Hematopoietic multipotent progenitor cell treated with erythropoietin and hydrocortisone succinate and interleukin-3 and kit ligand, for 4 days (in vitro differentiated cells): Measurements from ENCODE around the gene SLC24A3.
"Not testable (repeated sequence)": the region's sequence is repeated elsewhere in the genome, so short reads cannot be mapped to it uniquely, and the experiment has no call there.

Experiments used
- DNase-seq: peaks from one replicate; pipeline ENCODE4 v3.0.0-alpha.2; 2015

The SLC24A3 gene

DNA sequence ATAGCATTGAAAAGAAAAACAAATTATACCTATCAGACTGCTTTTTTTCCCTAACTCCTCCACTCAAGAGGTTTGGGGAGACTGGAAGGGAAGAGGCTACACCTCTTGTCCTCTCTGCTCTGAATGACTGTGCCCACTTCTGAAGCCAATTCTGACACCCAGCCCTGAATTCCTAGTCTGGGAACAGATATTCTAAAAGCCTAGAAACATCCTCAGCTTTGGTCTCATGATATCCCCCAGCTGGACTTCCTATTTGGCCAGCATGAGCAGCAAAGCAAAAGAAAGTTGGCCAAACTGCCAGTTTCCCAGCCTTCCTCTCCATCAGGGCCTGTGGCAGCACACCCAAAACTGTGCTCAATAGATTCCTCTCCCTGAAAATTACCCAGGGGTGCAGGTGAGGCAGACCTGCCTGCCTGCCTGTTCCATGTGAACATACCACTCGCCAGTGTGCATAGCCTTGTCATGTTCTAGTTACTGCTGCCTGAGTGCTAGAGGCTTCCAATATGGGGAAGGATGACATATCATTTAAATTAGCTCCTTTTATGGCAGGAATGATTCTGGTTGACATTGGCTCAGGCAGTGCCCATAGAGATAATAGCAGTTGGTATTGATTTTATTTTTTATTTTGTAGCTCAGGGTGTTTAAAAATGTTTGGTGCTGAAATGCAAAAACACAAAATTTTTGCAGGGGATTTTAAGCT, 393.5 kb downstream of the SLC24A3 start:
- DNase-seq = no peak

DNA sequence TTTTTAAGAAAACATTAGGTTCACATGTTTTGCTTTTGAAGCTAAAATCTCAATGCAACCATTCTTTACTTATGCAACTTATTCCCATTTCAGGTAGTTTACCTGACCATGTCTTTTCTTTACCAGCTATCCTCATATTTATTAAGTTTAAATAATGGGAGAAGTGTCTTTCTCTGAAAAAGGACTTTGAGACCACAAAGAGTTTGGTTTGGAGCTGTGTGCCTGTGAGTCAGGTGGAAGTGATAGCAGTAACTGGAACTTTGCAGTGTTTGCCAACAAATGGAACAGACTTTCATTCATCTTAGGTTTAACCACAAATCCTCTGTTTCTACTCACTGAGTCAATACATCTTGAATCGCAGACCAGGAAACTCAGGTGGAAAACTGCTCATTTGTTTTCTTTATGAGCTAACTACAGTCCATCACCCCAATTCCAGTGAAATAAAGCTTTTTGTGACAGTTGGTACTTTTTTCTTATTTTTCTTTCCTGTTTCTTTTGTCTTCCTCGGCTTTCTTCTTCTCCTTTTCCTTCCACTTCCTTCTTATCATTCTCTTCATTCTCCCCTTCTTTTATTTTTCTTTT, 397.3 kb downstream of the SLC24A3 start:
- DNase-seq = no peak

DNA sequence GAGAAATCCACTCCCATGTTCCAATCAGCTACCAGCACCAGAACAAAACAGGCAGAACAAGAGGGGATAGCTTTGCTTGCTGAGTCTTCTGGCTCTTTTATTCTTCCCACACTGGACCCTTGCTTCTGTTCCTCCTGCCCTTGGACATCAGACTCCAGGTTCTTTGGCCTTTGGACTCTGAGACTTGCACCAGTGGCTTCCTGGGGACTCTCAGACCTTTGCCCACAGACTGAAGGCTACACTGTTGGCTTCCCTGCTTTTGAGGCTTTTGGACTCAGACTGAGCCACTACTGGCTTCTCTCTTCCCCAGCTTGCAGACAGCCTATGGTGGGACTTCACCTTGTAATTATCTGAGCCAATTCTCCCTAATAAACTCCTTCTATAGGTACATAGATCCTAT, 403.2 kb downstream of the SLC24A3 start:
- no peak for DNase-seq

DNA sequence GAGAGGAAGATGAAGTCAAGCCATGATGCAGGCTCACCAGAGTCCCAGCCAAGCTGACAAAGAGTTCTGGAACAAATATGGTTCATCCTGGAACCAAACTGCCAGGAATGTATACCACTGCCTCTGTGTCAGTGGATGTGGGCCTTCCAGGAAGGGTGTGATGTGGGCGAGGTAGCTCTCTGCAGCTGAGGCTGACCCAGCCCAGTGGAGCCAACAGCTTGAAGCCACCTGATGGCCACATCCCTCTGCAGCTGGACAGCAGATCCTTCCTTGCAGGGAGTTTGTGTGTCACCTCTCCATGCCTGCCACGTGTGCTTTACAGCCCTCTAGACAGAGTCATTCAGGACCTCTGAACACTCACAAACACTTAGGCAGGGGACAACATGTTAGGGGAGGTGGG, 403.6 kb downstream of the SLC24A3 start:
- no peak for DNase-seq

DNA sequence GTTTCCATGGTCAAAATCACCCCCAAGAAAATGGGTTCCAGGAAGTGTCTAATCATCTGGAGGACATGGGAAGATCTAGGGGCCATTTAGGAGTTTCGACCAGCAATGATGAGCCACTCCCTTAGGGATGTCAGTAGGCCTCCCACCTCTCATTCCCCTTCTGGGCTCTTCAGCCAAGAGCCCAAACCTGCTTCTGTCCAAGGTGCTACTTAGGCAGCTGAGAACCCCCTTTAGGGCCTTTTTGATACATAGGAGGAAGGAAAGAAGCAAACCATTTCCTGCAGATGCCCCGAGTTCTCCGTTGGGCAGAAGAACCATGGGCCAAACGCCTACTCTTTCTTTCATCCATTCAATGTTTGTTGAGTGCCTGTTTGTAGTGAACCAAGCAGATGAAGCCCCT, 404.2 kb downstream of the SLC24A3 start:
- peak; percentile 15 for DNase-seq

DNA sequence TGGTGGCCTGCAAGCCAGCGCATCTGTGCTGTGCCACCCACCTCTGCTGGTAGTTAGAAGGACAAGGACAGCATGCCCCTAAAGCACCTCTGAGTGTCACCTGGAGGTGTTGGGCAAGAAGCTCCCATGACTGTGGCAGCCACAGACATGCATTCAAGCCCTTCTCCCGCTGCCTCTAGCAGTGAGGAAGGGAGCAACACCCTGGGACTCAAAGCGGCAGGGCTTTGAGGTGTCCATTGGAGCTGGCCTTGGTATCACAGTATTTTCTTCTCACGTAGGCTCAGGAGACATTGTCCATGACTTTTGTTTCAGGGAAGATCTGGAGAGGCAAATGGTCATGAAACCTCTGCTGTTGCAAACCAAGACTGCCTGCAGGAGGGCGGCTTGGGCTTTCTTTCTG, 404.8 kb downstream of the SLC24A3 start:
- no peak for DNase-seq

DNA sequence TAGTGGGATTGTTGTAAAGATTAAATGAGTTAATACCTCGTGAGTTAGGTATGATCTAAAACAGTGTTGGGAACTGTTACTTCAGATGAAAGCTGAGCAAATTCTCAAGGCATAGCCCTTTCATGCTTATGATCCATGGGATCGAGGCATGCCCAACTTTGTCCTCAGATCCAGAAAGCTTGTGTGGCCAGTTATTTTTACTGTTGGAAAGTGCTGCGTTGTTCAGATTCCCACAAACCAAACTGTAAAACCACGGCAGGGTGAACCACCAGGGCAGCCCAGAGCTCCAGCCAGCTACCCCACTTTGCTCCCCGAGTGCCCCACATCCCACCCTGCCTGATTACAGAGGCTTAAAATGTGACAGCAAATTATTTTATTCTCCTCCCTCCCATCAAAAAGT, 406.3 kb downstream of the SLC24A3 start:
- no peak for DNase-seq

DNA sequence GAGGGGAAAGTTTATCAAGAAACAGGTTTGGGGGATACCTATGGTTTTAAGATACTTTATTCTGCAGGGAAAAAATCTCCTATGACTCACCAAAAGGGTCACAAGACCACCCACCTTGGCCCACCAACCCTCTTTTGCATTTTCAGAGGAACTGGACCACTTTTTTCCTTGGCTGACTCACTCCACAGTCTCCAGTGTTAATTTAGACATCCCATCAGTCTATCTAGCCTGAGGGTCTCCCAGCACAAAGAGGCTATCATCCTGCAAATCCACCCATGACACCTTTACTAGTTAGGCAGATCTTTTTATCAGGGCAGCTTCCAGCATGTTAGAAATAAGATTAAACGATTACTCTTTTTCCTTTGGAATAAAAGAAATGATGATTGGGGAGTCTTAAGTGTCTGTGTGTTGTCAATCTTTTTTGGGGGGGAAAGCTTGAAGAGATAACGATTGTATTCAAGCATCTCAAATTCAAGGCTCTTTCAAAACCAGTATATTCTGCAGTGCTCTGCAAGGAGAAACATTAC, 407.5 kb downstream of the SLC24A3 start:
- no peak for DNase-seq

DNA sequence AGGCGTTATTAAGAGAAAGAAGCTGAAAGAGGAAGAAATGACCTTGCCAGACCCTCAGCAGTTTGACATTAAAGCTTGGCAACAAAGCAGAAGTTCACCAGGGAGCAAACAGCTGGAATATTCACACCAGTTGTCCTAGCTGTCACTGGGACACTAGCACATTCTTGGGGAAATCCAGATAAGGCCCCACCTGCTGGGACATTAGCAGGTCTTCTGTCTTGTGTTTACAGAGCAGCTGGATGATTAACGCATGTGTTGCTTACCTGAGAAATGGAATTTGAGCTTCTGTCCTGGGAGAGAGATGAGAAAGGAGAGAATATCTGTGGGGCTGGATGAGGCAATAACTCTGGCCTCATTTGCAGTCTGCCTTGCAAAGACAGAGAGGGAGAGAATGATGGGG, 408.0 kb downstream of the SLC24A3 start:
- peak; percentile 12 for DNase-seq

DNA sequence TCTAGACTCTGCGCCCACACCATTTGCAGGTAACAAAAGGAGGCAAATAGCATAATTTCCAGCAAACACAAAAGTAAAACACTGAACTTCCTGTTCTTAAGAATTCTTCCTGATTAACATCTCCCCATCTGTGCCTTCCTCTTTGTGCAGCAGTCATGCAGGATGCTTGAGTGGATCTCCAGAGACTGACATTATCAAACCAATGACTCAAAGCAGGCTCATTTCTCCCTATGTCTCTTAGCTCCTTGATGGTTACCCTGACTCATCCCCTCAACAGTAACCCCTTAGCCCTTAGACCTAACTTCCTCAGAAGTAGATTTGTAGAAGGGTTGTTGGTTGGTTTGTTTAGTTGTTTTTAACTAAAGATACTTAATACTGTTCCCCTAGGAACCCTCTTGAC, 408.6 kb downstream of the SLC24A3 start:
- DNase-seq = peak; percentile 66

DNA sequence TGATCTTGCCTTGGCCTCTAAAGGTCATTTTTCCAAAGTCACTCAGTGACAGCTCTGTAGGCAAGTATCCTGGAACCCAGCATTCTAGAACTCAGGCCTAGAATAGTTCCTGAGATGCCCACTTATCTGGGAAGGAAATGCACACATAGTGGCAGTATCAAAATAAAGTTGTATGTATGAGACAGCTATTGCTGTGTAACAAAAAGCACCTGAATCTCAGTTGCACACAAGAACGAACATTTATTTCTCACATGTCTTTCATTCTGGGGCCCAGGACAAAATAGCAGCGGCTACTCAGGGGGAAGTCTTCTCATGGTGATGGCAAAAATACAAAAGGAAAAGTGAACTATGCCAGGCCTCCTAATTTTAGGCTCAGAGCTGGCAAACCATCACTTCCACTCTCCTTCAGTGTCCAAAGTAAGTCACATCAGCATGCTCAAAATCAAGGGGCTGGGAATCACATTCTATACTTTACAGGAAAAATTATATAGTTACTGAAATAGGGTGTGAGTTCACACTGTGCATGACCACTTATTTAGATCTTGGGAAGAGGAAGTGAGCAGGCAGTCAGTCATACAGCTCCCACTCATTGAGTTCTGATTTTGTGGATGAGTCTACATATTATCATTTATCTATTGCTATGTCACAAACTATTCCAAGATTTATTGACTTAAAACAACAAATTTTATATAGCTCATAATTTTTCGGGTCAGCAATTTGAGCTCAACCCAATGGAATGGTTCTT, 412.0 kb downstream of the SLC24A3 start:
- no peak for DNase-seq

DNA sequence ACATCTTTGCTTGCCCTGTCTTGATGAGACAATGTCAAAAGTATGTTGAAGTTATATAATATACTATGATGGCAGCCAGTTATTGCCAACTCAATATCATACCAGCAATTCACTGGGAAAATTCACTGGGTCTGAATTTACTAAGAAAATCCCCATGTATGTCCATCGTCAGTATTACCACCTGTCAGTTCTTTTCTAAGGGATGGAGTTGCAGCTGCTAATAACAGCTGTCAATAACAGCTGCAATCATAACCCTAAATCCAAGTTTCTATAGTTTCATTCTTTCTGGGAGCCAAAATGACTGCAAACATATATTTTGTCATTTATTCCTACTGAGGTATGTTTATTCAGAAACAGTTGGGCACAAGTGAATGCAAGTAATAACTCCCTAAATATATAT, 413.0 kb downstream of the SLC24A3 start:
- DNase-seq = no peak

DNA sequence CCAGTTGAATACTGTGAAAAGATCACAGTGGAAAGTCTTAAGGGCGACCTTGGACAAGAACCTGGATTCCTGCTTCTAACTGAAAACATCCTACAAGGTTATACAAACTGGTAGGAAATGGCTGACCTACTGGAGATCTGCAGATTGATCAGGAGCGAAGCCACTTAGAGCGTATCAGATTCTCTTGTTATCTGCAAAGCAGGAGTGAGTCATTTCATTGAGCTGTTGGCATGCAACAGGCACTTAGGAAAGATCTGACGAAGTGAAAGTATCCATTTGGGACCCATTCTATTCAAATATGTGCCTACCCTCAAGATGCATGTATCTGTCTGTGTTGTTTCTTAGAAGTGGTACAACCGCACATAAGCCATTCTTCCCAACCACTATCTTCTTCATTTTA, 414.5 kb downstream of the SLC24A3 start:
- DNase-seq = peak; percentile 36

DNA sequence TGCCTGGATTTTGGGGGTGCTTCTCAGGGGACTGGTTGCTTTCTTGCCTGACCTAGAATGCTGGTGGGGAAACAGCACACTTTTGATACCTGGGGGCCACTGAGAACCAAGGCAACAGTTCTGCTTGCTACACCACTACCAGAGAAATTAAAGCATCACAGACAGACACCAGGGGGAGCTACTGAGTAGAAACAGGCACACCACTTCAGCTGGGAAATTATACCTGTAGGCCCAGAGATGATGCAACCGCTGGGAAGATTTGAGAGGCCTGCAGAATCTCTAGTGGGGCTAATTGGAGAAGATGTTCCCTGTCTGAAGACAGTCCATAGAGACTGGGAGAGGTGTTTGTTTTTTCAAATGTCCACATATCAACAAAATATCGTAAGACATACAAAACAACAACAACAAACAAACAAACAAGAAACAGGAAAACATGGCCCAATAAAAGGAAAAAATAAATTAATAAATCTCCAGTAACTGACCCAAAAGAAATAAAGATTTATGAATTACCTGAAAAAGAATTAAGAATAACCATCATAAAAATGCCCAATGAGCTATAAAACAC, 416.2 kb downstream of the SLC24A3 start:
- DNase-seq = peak; percentile 78

DNA sequence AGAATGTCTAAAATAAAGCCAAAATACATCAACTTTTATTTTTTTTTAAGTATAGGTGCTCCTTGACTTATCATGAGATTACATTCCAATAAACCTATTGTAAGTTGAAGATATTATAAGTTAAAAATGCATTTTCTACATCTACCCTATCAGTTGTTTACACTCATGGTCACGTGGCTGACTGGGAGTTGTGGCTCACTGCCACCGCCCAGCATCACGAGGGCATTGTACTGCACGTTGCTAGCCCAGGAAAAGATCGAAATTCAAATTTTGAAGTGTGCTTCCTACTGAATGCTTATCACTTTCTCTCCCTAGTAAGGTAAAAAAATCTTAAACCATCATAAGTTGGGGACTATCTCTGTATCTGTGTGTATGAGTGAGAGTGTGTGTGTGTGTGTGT, 419.0 kb downstream of the SLC24A3 start:
- peak; percentile 23 for DNase-seq

DNA sequence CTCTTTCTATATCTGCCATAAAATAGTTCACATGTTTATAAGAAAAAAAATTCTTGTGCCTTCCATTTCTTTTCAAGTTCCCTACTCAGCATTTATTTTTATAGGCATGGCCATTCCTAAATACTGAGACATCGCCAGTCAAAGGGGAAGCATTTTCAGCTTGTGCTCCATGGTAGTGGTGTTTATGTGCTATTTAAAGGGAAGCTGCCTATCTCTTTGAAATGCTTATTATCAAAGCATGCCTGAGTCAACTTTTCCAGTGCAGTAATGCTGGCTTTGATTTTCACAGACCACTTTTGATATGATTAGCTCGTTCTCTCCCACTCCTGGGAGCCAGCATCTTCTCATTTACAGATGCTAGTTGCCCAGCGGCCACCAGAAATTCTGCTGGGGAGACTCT, 421.5 kb downstream of the SLC24A3 start:
- DNase-seq = no peak

DNA sequence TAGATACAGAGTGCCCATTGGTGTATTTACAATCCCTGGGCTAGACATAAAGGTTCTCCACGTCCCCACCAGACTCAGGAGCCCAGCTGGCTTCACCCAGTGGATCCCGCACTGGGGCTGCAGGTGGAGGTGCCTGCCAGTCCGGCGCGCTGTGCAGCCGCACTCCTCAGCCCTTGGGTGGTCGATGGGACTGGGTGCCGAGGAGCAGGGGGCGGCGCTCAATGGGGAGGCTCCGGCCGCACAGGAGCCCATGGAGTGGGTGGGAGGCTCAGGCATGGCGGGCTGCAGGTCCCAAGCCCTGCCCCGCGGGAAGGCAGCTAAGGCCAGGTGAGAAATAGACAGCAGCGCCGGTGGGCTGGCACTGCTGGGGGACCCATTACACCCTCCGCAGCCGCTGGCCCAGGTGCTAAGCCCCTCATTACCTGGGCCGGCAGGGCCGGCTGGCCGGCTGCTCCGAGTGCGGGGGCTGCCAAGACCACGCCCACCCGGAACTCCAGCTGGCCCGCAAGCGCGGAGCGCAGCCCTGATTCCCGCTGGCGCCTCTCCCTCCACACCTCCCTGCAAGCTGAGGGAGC, 427.1 kb downstream of the SLC24A3 start:
- DNase-seq = not testable (repeated sequence)

DNA sequence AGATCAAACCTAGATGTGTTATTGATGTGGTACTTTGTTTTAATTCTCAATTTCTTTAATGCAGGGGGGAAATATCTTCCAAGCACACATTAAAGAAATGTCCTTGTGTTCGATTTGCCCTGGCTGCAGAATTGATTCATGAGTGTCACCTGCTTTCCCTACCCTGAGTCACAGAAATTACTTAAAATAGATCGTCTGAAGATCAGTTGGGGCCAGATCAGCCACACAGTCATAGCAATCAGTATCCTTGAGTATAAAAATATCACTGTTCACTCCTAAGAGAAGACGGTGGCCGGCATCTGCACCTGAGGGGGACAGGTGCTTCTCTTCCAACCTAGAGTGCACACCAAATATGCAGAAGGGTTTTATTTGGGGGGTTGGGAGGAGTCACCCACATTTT, 430.4 kb downstream of the SLC24A3 start:
- DNase-seq = no peak

DNA sequence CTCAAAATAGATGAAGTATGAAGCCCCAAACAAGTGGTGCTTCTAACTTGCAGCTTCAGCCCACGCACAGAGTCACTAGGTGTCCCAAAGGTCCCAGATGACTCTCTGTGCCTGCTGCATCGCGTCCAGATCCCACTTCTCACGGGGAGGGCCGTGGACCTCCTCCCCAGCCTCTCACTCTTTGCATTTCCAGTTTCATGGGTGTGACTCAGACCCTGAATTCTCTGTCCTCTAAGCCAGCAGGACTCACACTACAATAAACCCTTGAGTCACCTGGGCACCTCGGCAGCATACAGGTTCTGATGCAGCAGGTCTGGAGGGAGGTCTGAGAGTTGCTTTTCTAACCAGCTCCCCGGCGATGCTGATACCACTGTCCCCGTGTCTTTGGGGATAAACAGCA, 431.6 kb downstream of the SLC24A3 start:
- DNase-seq = no peak

DNA sequence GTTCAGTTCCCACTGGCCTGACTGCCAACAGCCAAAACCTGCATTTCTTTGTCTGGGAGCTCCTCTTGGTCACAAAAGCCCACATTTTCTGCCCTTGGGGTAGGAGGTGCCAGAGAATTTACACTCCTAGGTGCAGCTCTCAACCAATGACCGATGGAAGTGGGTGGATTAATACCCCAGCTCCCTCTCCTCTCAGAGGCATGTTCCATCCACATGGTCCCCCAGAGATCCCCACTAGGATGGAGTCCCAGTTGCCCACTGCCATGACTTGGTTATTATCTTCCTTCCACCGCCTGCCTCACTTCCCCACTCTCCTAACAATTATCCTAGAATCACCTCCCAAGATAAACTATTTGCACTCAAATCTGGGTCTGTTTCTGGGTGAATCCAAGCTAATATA, 434.5 kb downstream of the SLC24A3 start:
- no peak for DNase-seq

DNA sequence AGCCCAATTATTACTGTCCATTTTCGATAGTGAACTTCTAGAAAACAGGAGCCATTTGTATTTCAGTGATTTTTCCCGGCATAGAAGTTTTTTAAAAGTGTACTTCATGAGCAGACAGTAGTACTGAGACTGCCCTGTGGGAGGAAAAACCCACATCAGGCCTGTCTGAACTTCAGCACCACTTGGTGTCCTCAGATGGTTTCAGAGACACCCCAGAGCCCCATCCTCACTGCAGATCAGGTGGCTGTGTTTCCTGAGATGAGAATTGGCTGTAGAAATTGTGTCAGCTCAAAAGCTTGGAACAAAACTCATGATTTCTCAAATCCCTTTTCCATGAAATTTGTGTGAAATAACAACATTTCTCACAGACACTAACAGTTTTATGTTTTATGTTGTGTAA, 435.6 kb downstream of the SLC24A3 start:
- DNase-seq = peak; percentile 22

DNA sequence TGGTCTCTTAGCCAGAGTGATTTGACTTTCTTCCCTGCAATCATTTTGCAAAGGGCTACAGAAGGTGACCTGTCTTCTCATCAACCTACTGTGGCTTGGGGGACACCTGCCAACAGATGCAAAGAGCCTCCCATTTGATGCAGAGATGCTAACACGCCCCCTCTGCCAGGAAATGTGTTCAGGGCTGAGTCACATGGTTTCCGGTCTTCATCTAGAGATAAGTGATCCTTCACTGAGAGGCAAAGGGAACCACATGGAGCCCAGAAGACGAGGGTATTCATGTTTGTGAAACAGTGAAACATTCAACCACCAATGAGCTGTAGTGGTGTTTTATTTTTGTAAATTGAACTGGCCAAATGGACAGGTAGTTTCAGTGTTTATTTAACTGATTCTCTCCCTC, 436.6 kb downstream of the SLC24A3 start:
- DNase-seq = peak; percentile 20

DNA sequence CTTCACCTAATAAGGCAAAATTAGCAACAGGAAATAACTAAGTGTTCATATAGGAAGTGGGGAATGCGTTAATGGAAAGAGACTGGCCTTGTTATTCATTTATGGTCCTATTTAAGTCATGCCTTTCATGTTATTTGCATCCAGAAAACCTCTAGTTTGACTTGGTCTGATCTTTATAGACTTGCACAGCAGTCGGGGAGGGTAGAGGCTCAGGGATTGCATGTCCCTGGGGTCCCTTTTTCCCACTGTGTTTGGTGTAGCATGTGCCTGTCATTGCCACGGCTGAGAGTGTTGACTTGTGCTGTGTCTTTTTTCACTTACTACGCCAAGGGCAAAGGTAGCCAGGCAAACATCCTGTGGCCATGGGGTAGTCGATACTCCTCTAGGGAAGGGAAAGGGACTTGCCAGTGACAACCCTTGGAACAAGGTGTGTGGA, 440.2 kb downstream of the SLC24A3 start:
- DNase-seq = no peak
